WTC11 (cell line): ENCODE measurements around the gene GOLT1B. TPM values are rescaled to one million over a fixed set of nuclear protein-coding genes. Genes with fewer than 3 reads are reported as not detected.

ENCODE experiments used
- ATAC-seq: fragments of 200-7000 bp; cut with Tn5 transposase; 2 replicates; pipeline ENCODE4 v1.10.0; 2021; ENCODE audit warnings: mild to moderate bottlenecking, moderate library complexity
- CTCF ChIA-PET: fragments of 300-600 bp; sonication (Branson Sonifier 250); formaldehyde crosslinking; loops from one replicate; lab custom pipeline; 2021; ENCODE audit warnings: antibody characterized with exemption; lab: Charles Lee
- POLR2A ChIA-PET: fragments of 350-600 bp; sonication (Branson Sonifier 250); formaldehyde crosslinking; loops from one replicate; lab custom pipeline; 2021; ENCODE audit warnings: antibody characterized with exemption; lab: Charles Lee
- DNase-seq: peaks from one replicate; pipeline ENCODE4 v3.0.0; 2021; ENCODE audit warnings: low spot score
- H3K27ac Mint-ChIP-seq: 2 replicates; pipeline ENCODE4 v1.8.0; 2021; ENCODE audit warnings: mixed read lengths
- H3K27me3 Mint-ChIP-seq: 2 replicates; pipeline ENCODE4 v1.8.0; 2021; ENCODE audit warnings: low read depth, mild to moderate bottlenecking, moderate library complexity, mixed read lengths
- H3K36me3 Mint-ChIP-seq: 2 replicates; pipeline ENCODE4 v1.8.0; 2021; ENCODE audit warnings: mixed read lengths
- H3K4me1 Mint-ChIP-seq: 2 replicates; pipeline ENCODE4 v1.8.0; 2022; ENCODE audit warnings: mixed read lengths
- H3K4me3 Mint-ChIP-seq: 2 replicates; pipeline ENCODE4 v1.8.0; 2021; ENCODE audit warnings: mild to moderate bottlenecking, moderate library complexity, mixed read lengths
- H3K9me3 Mint-ChIP-seq: 2 replicates; pipeline ENCODE4 v1.8.0; 2021; ENCODE audit warnings: mixed read lengths
- ATF1 ChIP-seq: sonication (generic); formaldehyde crosslinking; IDR thresholded peaks from 2 replicates; pipeline ENCODE4 v1.8.1; 2023; ENCODE audit warnings: mild to moderate bottlenecking, moderate library complexity, missing genetic modification reagents
- CREB1 ChIP-seq: sonication (generic); formaldehyde crosslinking; IDR thresholded peaks from 2 replicates; pipeline ENCODE4 v1.8.0; 2023; ENCODE audit warnings: mild to moderate bottlenecking, missing genetic modification reagents
- EMX1 ChIP-seq: fragments of 250-450 bp; sonication (Bioruptor Pico); IDR thresholded peaks from 2 replicates; pipeline ENCODE4 v1.8.0; 2021; ENCODE audit warnings: mild to moderate bottlenecking
- FOXK1 ChIP-seq: sonication (generic); formaldehyde crosslinking; IDR thresholded peaks from 2 replicates; pipeline ENCODE4 v1.8.0; 2022; ENCODE audit warnings: mild to moderate bottlenecking, moderate library complexity, missing genetic modification reagents
- FOXP1 ChIP-seq: sonication (generic); formaldehyde crosslinking; IDR thresholded peaks from 2 replicates; pipeline ENCODE4 v1.8.0; 2022; ENCODE audit warnings: missing genetic modification reagents, mild to moderate bottlenecking, moderate library complexity, borderline replicate concordance
- FOXP4 ChIP-seq: sonication (generic); formaldehyde crosslinking; IDR thresholded peaks from 2 replicates; pipeline ENCODE4 v1.8.0; 2022; ENCODE audit warnings: mild to moderate bottlenecking, missing genetic modification reagents
- NR2C2 ChIP-seq: sonication (generic); formaldehyde crosslinking; IDR thresholded peaks from 2 replicates; pipeline ENCODE4 v1.8.0; 2022; ENCODE audit warnings: mild to moderate bottlenecking, missing genetic modification reagents
- OVOL2 ChIP-seq: fragments of 250-450 bp; sonication (Bioruptor Pico); IDR thresholded peaks from 2 replicates; pipeline ENCODE4 v1.9.0; 2021; ENCODE audit warnings: mild to moderate bottlenecking, borderline replicate concordance
- PRRX2 ChIP-seq: fragments of 250-450 bp; sonication (Bioruptor Pico); IDR thresholded peaks from 2 replicates; pipeline ENCODE4 v1.8.0; 2021; ENCODE audit warnings: mild to moderate bottlenecking
- RORB ChIP-seq: fragments of 250-450 bp; sonication (Bioruptor Pico); IDR thresholded peaks from 2 replicates; pipeline ENCODE4 v1.9.0; 2021; ENCODE audit warnings: mild to moderate bottlenecking
- SMAD4 ChIP-seq: sonication (generic); formaldehyde crosslinking; IDR thresholded peaks from 2 replicates; pipeline ENCODE4 v1.8.0; 2022; ENCODE audit warnings: mild to moderate bottlenecking, missing genetic modification reagents
- TEAD1 ChIP-seq: sonication (generic); formaldehyde crosslinking; IDR thresholded peaks from 2 replicates; pipeline ENCODE4 v1.8.0; 2022; ENCODE audit warnings: mild to moderate bottlenecking, missing genetic modification reagents
- TP53 ChIP-seq: sonication (generic); formaldehyde crosslinking; IDR thresholded peaks from 2 replicates; pipeline ENCODE4 v1.8.1; 2023; ENCODE audit warnings: mild to moderate bottlenecking, missing genetic modification reagents
- USF2 ChIP-seq: sonication (generic); formaldehyde crosslinking; IDR thresholded peaks from 2 replicates; pipeline ENCODE4 v1.8.1; 2023; ENCODE audit warnings: mild to moderate bottlenecking, missing genetic modification reagents, moderate library complexity
- ZNF281 ChIP-seq: sonication (generic); formaldehyde crosslinking; IDR thresholded peaks from 2 replicates; pipeline ENCODE4 v1.8.0; 2023; ENCODE audit warnings: mild to moderate bottlenecking, missing genetic modification reagents
- total RNA-seq: library from RNA; stranded (reverse); gene quantifications from 3 replicates; pipeline ENCODE4 v1.2.3, GENCODE V29; 2021
- TF ChIP-seq, protein P1 (sequence below): sonication (generic); formaldehyde crosslinking; IDR thresholded peaks from 2 replicates; pipeline ENCODE4 v1.8.0; 2022; ENCODE audit warnings: missing genetic modification reagents
- TF ChIP-seq, protein P2 (sequence below): sonication (generic); formaldehyde crosslinking; IDR thresholded peaks from 2 replicates; pipeline ENCODE4 v1.8.0; 2022; ENCODE audit warnings: mild to moderate bottlenecking, missing genetic modification reagents
- TF ChIP-seq, protein P3 (sequence below): sonication (generic); formaldehyde crosslinking; IDR thresholded peaks from 2 replicates; pipeline ENCODE4 v1.8.1; 2022; ENCODE audit warnings: mild to moderate bottlenecking, missing genetic modification reagents, moderate library complexity, borderline replicate concordance
- TF ChIP-seq, protein P4 (sequence below): sonication (generic); formaldehyde crosslinking; IDR thresholded peaks from 2 replicates; pipeline ENCODE4 v1.8.0; 2022; ENCODE audit warnings: mild to moderate bottlenecking, missing genetic modification reagents

The GOLT1B gene
- total RNA-seq, 1 experiment from 2014 or later: 39.7 TPM

DNA sequence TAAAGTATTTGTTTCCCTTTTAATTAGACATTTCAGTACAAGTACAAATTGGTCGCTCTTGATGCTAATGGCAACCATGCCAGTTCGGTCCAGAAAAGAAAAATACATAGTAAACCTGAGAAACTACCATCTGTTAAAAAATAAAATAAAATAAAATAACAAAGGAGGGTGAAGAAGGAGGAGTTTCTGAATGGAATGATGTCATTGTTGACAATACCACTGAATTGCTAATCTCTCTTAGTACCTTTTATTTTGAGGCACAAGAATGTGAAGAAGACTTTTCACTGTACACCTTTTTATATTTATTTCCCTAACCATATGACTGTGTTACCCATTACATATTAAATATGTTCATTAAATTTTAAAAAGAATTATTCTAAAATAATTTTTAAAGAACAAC is 44.0 kb downstream of the GOLT1B start:
- Mint-ChIP-seq H3K27me3 (no peaks in the 10 kb centered on the region), H3K4me3 (no peak overlapping the region), H3K9me3 (no peaks in the 10 kb centered on the region), H3K27ac (no peak overlapping the region), H3K36me3 (no peaks in the 10 kb centered on the region), H3K4me1 (no peaks in the 10 kb centered on the region)
- no peak for TF ChIP-seq FOXP1 (CRISPR knock-in tag)
- TF ChIP-seq ATF1 (CRISPR knock-in tag): no peak
- TF ChIP-seq FOXP4 (CRISPR knock-in tag): no peak
- TF ChIP-seq, protein P1, sequence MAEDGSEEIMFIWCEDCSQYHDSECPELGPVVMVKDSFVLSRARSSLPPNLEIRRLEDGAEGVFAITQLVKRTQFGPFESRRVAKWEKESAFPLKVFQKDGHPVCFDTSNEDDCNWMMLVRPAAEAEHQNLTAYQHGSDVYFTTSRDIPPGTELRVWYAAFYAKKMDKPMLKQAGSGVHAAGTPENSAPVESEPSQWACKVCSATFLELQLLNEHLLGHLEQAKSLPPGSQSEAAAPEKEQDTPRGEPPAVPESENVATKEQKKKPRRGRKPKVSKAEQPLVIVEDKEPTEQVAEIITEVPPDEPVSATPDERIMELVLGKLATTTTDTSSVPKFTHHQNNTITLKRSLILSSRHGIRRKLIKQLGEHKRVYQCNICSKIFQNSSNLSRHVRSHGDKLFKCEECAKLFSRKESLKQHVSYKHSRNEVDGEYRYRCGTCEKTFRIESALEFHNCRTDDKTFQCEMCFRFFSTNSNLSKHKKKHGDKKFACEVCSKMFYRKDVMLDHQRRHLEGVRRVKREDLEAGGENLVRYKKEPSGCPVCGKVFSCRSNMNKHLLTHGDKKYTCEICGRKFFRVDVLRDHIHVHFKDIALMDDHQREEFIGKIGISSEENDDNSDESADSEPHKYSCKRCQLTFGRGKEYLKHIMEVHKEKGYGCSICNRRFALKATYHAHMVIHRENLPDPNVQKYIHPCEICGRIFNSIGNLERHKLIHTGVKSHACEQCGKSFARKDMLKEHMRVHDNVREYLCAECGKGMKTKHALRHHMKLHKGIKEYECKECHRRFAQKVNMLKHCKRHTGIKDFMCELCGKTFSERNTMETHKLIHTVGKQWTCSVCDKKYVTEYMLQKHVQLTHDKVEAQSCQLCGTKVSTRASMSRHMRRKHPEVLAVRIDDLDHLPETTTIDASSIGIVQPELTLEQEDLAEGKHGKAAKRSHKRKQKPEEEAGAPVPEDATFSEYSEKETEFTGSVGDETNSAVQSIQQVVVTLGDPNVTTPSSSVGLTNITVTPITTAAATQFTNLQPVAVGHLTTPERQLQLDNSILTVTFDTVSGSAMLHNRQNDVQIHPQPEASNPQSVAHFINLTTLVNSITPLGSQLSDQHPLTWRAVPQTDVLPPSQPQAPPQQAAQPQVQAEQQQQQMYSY (CRISPR knock-in tag): no peak
- TF ChIP-seq USF2 (CRISPR knock-in tag): no peak
- TF ChIP-seq, protein P2, sequence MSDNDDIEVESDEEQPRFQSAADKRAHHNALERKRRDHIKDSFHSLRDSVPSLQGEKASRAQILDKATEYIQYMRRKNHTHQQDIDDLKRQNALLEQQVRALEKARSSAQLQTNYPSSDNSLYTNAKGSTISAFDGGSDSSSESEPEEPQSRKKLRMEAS (CRISPR knock-in tag): no peak
- TF ChIP-seq PRRX2 (CRISPR knock-in tag): no peak
- ChIA-PET CTCF (no interaction called here), POLR2A (no interaction called here)
- ATAC-seq: no peak
- no peak for DNase-seq

- H3K27ac Mint-ChIP-seq: no peak overlapping the region
- no peaks in the 10 kb centered on the region for H3K36me3 Mint-ChIP-seq
- TF ChIP-seq, protein P3, sequence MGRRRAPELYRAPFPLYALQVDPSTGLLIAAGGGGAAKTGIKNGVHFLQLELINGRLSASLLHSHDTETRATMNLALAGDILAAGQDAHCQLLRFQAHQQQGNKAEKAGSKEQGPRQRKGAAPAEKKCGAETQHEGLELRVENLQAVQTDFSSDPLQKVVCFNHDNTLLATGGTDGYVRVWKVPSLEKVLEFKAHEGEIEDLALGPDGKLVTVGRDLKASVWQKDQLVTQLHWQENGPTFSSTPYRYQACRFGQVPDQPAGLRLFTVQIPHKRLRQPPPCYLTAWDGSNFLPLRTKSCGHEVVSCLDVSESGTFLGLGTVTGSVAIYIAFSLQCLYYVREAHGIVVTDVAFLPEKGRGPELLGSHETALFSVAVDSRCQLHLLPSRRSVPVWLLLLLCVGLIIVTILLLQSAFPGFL (CRISPR knock-in tag): no peak
- no peak for TF ChIP-seq TP53 (CRISPR knock-in tag)
- no peak for TF ChIP-seq OVOL2 (CRISPR knock-in tag)
- TF ChIP-seq, protein P1 (CRISPR knock-in tag): no peak
- no peak for TF ChIP-seq RORB (CRISPR knock-in tag)
- no peak for TF ChIP-seq SMAD4 (CRISPR knock-in tag)
- TF ChIP-seq TEAD1: no peak
- no peak for TF ChIP-seq CREB1 (CRISPR knock-in tag)
- TF ChIP-seq ZNF281: no peak
- TF ChIP-seq NR2C2 (CRISPR knock-in tag): no peak
- TF ChIP-seq, protein P4, sequence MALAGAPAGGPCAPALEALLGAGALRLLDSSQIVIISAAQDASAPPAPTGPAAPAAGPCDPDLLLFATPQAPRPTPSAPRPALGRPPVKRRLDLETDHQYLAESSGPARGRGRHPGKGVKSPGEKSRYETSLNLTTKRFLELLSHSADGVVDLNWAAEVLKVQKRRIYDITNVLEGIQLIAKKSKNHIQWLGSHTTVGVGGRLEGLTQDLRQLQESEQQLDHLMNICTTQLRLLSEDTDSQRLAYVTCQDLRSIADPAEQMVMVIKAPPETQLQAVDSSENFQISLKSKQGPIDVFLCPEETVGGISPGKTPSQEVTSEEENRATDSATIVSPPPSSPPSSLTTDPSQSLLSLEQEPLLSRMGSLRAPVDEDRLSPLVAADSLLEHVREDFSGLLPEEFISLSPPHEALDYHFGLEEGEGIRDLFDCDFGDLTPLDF (CRISPR knock-in tag): no peak
- TF ChIP-seq FOXK1 (CRISPR knock-in tag): no peak
- no peak for TF ChIP-seq EMX1 (CRISPR knock-in tag)
Observed at GRCh38 chr12:21546716-21547115, 45.1 kb downstream of the GOLT1B start.

More at GRCh38 chr12:21546716-21547115, 45.1 kb downstream of the GOLT1B start:
- no peaks in the 10 kb centered on the region for H3K9me3 Mint-ChIP-seq
- ChIA-PET CTCF (no interaction called here), POLR2A (no interaction called here)
- no peaks in the 10 kb centered on the region for H3K4me1 Mint-ChIP-seq
- no peaks in the 10 kb centered on the region for H3K27me3 Mint-ChIP-seq
- no peak overlapping the region for H3K4me3 Mint-ChIP-seq
- ATAC-seq (no peak), DNase-seq (no peak)
